CD4-positive, alpha-beta T cell treated with Interleukin-17A for 4 hours (primary cell): ENCODE measurements around the gene CACNA1B.
"Not testable (repeated sequence)": the region's sequence is repeated elsewhere in the genome, so short reads cannot be mapped to it uniquely, and the experiment has no call there.

Experiments
- DNase-seq: peaks from one replicate; pipeline ENCODE4 v3.0.0-alpha.2; 2020; ENCODE audit warnings: mixed read lengths

The CACNA1B gene

GRCh38 chr9:137866226-137867141 is 11.1 kb upstream of the CACNA1B start:
- DNase-seq, result no peak

DNA sequence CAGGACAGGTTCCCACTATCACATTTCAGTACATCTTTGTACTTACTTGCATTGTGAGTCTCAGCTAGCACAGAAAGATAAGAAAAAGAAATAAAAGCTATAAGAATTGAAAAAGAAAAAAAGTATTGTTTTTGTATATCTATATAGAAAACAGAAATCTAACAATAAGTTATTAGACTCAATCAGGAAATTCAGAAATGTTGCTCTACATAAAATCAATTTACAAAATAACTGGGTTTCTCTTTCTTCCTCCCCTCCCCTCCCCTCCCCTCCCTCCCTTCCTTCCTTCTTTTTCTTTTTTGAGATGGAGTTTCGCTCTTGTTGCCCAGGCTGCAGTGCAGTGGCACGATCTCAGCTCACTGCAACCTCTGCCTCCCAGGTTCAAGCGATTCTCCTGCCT is 7.2 kb upstream of the CACNA1B start:
- no peak for DNase-seq

- DNase-seq, result no peak
Measured at GRCh38 chr9:137872296-137872695, 5.3 kb upstream of the CACNA1B start.

DNA sequence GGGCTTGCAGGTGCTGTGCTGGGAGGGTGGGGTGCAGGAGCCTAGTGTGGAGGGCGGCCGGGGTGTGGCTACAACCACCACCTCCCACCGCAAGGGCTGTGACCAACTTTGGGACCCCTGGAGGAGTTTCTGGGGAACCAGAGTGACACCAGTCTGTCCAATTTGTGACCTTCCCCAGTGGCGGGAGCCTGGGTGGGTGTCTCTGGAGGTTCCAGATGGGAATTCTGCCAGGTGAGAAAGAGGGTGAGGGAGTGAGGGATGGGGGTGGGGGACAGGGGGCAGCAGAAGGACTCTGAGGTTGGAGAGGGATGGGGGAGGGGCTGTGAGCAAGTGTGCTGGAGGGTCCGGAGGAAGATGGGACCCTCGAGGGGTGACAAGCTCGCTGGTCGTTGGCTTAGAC is 4.2 kb upstream of the CACNA1B start:
- no peak for DNase-seq

DNA sequence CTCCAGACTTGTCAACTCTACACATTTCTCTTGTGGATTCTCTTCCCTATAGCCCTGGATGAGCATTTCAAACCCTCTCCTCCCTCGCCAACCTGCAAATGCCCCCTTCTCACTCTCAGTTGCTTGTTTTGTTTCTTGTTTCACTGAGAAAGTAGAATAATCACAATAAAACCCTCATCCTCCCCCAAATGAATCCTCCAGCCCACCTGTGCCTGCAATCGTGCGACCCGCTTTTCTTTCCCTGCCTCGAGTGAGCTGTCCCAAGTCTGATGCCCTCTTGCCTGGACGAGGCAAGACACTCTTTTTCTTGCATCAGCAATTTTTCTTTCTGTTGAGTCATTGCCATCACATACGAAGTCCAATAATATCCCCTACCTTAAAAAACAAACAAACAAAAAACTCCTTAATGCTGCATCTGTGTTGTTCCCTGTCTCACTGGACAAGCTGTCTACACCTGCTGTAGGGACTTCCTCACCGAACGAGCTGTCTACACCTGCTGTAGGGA is 3.7 kb upstream of the CACNA1B start:
- DNase-seq, result no peak

DNA sequence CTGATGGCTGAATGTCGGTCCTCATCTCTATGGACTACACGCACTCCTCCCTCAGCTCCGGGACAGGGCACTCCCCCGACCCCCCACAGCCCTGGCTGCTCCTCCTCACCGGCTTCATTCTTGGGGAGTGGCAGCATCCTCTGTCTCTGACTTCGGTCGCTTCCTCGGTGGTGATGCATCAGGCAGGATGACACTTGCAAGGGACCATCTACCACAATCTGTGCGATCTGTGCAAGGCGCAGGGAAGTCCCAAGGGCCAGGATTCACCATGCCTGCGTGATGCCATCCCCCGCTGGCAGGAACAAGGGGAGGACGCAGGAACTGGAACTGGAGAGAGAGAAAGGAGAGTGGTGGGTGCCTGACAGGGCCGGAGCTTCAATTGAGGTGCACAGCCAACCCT is 2.2 kb upstream of the CACNA1B start:
- DNase-seq, result no peak

GRCh38 chr9:137875846-137876245 is 1.7 kb upstream of the CACNA1B start:
- DNase-seq, result no peak

GRCh38 chr9:137876269-137876668 is 1.3 kb upstream of the CACNA1B start:
- no peak for DNase-seq

GRCh38 chr9:137876781-137877386 is 698 bp upstream of the CACNA1B start:
- DNase-seq, result no peak

- peak; percentile 14 for DNase-seq
Measured at GRCh38 chr9:137878146-137878941, 762 bp downstream of the CACNA1B start.

- no peak for DNase-seq
Measured at GRCh38 chr9:137879052-137879451, 1.5 kb downstream of the CACNA1B start.

GRCh38 chr9:137879566-137880150 is 2.1 kb downstream of the CACNA1B start:
- no peak for DNase-seq

GRCh38 chr9:137880160-137880975 is 2.8 kb downstream of the CACNA1B start:
- DNase-seq, result no peak

GRCh38 chr9:137880976-137881530 is 3.5 kb downstream of the CACNA1B start:
- DNase-seq, result no peak

- DNase-seq, result no peak
Measured at GRCh38 chr9:137881591-137882505, 4.3 kb downstream of the CACNA1B start.

DNA sequence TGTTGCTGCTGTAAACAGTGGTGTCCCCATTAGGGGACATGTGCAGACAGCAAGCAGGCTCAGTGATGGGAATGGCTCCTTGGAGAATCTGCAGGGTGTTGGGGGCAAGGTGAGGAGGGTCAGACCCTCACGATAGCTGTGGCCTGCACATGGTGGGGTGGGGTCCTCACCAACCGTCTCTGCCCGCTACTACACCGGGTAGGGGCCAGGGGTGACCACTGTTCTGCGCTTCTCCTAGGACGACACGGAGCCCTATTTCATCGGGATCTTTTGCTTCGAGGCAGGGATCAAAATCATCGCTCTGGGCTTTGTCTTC is 4.9 kb downstream of the CACNA1B start:
- DNase-seq, result no peak

DNA sequence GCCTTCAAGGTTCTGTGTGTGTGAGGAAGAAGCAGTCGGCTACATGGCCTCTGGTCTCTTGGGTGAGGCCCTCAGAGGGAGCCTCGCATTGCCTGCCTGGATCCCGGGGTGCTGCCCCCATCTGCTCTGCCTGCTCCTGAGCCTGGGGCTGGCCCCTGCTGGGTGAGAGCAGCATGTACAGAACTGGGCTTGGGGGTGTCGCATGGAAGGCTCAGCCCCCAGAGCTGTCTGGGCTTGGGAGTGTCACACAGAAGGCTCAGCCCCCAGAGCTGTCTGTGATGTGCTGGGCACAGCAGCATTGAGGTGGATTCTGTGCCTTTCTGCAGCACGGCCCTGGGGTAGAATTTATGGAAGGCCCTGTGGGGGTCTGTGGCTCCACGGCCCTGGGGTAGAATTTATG is 6.4 kb downstream of the CACNA1B start:
- DNase-seq, result not testable (repeated sequence)

DNA sequence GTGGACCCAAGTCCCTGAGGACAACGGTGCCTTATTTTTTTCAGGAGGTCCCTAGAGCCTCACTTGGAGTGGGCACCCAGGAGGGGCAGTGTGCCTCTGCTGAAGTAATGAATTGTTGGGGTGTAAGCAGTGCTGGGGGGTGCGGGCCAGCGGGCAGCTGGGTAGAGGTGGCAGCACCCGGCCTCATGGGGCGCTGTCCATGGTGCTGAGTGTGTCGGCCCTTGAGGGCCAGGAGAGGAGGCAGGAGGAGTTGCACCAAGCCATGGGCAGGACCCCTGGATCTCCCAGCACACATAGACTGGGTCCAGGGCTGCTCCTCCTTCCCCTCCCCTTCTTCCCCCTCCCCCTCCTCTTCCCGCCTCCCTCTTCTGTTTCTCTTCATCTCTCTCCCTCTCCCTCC is 7.0 kb downstream of the CACNA1B start:
- not testable (repeated sequence) for DNase-seq

GRCh38 chr9:137885121-137885520 is 7.5 kb downstream of the CACNA1B start:
- DNase-seq, result not testable (repeated sequence)

DNA sequence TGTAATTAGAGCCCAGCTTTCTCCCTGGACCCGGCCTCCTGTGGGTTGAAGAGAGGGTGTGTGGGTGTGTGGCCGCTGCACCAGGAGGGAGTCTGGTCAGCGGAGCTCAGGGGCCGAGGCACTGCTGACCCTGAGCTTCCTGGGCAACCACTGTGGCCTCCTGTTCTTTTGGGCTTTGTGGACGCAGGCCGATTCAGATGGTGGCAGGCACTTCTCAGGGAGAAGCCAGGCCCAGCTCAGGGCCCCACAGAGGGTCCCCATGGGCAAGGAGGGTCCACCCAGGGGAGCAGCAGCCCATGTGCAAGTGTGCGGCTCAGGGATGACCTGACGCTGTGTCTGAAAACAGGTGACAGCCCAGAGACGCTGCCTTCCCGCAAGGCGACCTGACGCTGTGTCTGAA is 11.0 kb downstream of the CACNA1B start:
- DNase-seq, result not testable (repeated sequence)

- DNase-seq, result not testable (repeated sequence)
Measured at GRCh38 chr9:137889966-137890365, 12.4 kb downstream of the CACNA1B start.
